A549 (cell line): Measurements from ENCODE around the gene CHKA. TPM values are rescaled to one million over a fixed set of nuclear protein-coding genes. Genes with fewer than 3 reads are reported as not detected.

ENCODE experiments used
- ATAC-seq, 2 experiments: fragments of 200-7000 bp in 1 of 2; fragments of >200 bp in 1 of 2; cut with Nextera tagmentation in 1 of 2; cut with Tn5 transposase in 1 of 2; 3 replicates each; pipeline versions ENCODE4 v1.8.0 to v1.9.1; 2018 to 2020; ENCODE audit warnings: mild to moderate bottlenecking in 1 of 2, moderate library complexity in 1 of 2
- CTCF ChIA-PET: fragments of 300-600 bp; sonication (Branson Sonifier 250); formaldehyde crosslinking; extraction: SDS; loops from one replicate; lab custom pipeline; 2021; ENCODE audit warnings: antibody characterized with exemption, inconsistent platforms; lab: Yijun Ruan, JAX
- POLR2A ChIA-PET: fragments of 350-600 bp; formaldehyde crosslinking; extraction: SDS; loops from one replicate; lab custom pipeline; 2021; ENCODE audit warnings: antibody characterized with exemption, inconsistent platforms; lab: Yijun Ruan, JAX
- DNase-seq, 2 experiments: peaks; one replicate each; pipeline versions ENCODE4 v3.0.0 to v3.0.0-alpha.2; 2011 to 2016; ENCODE audit warnings: low read depth in 1 of 2, low spot score in 1 of 2
- FAIRE-seq: peaks from 2 replicates; lab custom pipeline; 2011; peaks lifted over from hg19 to GRCh38; lab: Jason Lieb, UNC
- H3K27ac ChIP-seq, 2 experiments: fragments of >200 bp; sonication (Bioruptor Twin); formaldehyde crosslinking; 3 replicates each; pipeline ENCODE4 v1.5.1; 2016 to 2017
- H3K4me1 ChIP-seq: fragments of >200 bp; sonication (Bioruptor Twin); formaldehyde crosslinking; 3 replicates; pipeline ENCODE4 v1.6.1; 2016
- H3K4me2 ChIP-seq: fragments of >200 bp; sonication (Bioruptor Twin); formaldehyde crosslinking; 3 replicates; pipeline ENCODE4 v1.6.1; 2016
- H3K4me3 ChIP-seq: fragments of >200 bp; sonication (Bioruptor Twin); formaldehyde crosslinking; 3 replicates; pipeline ENCODE4 v1.5.1; 2016
- H3K9me3 ChIP-seq: fragments of >200 bp; sonication (Bioruptor Twin); formaldehyde crosslinking; 3 replicates; pipeline ENCODE4 v1.6.1; 2016
- ATOH8 ChIP-seq: fragments of 250-450 bp; sonication (Bioruptor Pico); IDR thresholded peaks from 2 replicates; pipeline ENCODE4 v1.5.0; 2020; ENCODE audit warnings: low read depth, mild to moderate bottlenecking, moderate library complexity
- CBX2 ChIP-seq: fragments of 200-600 bp; sonication (generic); IDR thresholded peaks from 2 replicates; pipeline ENCODE4 v1.6.1; 2016; ENCODE audit warnings: low read depth, mild to moderate bottlenecking, borderline replicate concordance
- EP300 ChIP-seq, 2 experiments: fragments of >200 bp; sonication (Bioruptor Twin); formaldehyde crosslinking; IDR thresholded peaks; 2 replicates in 1 of 2; 3 replicates in 1 of 2; pipeline ENCODE4 v1.6.1; 2016 to 2017
- HOXB5 ChIP-seq: fragments of 250-450 bp; sonication (Bioruptor Pico); IDR thresholded peaks from 2 replicates; pipeline ENCODE4 v1.5.0; 2020; ENCODE audit warnings: mild to moderate bottlenecking, moderate library complexity
- JUN ChIP-seq, 2 experiments: fragments of >200 bp; sonication (Bioruptor Twin); formaldehyde crosslinking; IDR thresholded peaks; 2 replicates in 1 of 2; 3 replicates in 1 of 2; pipeline ENCODE4 v1.6.1; 2016 to 2017
- PBX3 ChIP-seq: IDR thresholded peaks from 2 replicates; pipeline ENCODE4 v1.6.1; 2012
- POLR2A ChIP-seq: IDR thresholded peaks from 2 replicates; pipeline ENCODE4 v1.6.1; 2012; ENCODE audit warnings: mild to moderate bottlenecking, low read length
- RAD21 ChIP-seq, 2 experiments: fragments of >200 bp in 1 of 2; sonication (Bioruptor Twin) in 1 of 2; formaldehyde crosslinking in 1 of 2; IDR thresholded peaks in 1 of 2; conservative IDR thresholded peaks in 1 of 2; 2 replicates in 1 of 2; 3 replicates in 1 of 2; pipeline ENCODE4 v1.6.1; 2012 to 2018; ENCODE audit warnings: inconsistent platforms in 1 of 2
- RARB ChIP-seq: fragments of 250-450 bp; sonication (Bioruptor Pico); IDR thresholded peaks from 2 replicates; pipeline ENCODE4 v1.8.0; 2021; ENCODE audit warnings: mild to moderate bottlenecking, moderate library complexity
- ZC3H11A ChIP-seq: fragments of 450-650 bp; IDR thresholded peaks from 2 replicates; pipeline ENCODE4 v1.6.1; 2014; ENCODE audit warnings: antibody characterized with exemption, mild to moderate bottlenecking
- ZFP36 ChIP-seq: fragments of 450-650 bp; IDR thresholded peaks from 2 replicates; pipeline ENCODE4 v1.6.1; 2014; ENCODE audit warnings: borderline replicate concordance; ENCODE audit not compliant: partially characterized antibody
- WGBS: methylation state at CpG from one replicate; pipeline ENCODE4 v1.1.6; 2017; ENCODE audit errors: missing lambda C conversion rate; 5-methylcytosine and 5-hydroxymethylcytosine counted together
- polyA plus RNA-seq, 4 experiments: library from polyadenylated mRNA; depleted of rRNA in 3 of 4; stranded (reverse); fragments of >200 nt; fragmentation: RNase III in 1 of 4; extraction: RNeasy Plus Mini Kit Qiagen cat#74134 plus additional on column Dnase treatment in 1 of 4; gene quantifications; 2 replicates in 3 of 4; 3 replicates in 1 of 4; pipeline ENCODE4 v1.2.3, GENCODE V29; 2011 to 2017
- TF ChIP-seq, protein P1 (sequence below): fragments of 450-650 bp; IDR thresholded peaks from 2 replicates; pipeline ENCODE4 v1.6.1; 2014; ENCODE audit warnings: antibody characterized with exemption
- TF ChIP-seq, protein P2 (sequence below): fragments of 200-600 bp; sonication (generic); IDR thresholded peaks from 2 replicates; pipeline ENCODE4 v1.6.1; 2016; ENCODE audit warnings: antibody characterized with exemption, mild to moderate bottlenecking, moderate library complexity

CHKA gene
- polyA plus RNA-seq, 2 of the 4 experiments (the other 2 are of a cell fraction) = 14.2 to 21.7 TPM

DNA sequence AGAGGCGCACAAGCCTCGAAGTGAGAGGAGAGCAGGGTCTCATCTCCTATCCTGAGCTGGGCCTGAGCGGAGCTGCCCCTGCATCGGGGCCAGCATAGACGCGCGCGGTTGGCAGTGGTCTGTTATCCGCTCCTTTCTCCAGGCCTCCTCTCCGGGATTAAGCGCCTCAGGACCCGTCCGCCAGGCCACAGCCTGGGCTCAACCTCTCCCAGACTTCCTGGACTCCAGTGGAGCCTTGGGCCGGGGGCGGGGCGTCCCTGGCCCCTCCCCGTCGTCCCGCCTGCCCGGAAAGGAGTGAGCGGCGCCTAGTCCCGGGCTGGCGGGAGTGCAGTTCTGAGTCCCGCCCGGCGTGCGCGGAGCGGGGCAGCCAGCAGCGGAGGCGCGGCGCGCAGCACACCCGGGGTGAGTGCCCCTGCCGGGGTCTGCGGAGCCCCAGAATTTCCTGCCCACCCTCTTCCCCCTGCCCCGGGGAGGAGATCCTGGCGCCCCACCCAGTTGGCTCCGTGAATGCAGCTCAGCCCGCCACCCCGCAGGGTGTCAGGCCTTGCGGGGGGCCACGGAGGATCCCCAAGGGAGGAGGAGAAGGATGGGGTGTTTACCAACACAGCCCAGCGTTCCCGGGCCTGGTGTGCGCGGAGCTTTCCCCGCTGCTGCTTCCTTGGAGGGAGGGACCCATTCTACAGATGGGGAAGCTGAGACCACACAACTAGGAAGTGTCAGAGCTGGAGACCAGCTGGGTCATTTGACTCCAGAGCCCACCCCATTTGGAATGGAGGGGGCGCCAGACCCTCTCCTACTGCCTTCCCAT, 82.3 kb downstream of the CHKA start, which contains the start of gene TCIRG1 (continued):
- peak; percentile 75; the same call in 1 of the 2 replicates for TF ChIP-seq POLR2A

- Histone ChIP-seq H3K9me3 (no peaks in the 10 kb centered on the region), H3K27ac (peak overlapping the region; percentile 95 to 96), H3K4me2 (peak overlapping the region; percentile 94), H3K4me1 (peaks cover 53% of the 10 kb centered on the region), H3K4me3 (peak overlapping the region; percentile 60)
- ChIA-PET CTCF (interaction anchor here (0.6 to 7.3 kb wide), 6 partner anchors 10 to 170 kb away, joined by 3 to 60 read pairs (median 6); partner anchors contain the start of gene ALDH3B1), POLR2A (interaction anchor here (0.6 to 2.4 kb wide), 5 partner anchors 11 to 96 kb away, joined by 3 to 13 read pairs (median 6); partner anchors contain the start of gene ALDH3B1)
- WGBS = 22% methylated on average over 7 of the region's 13 CpGs
- FAIRE-seq (no peak), DNase-seq (no peak), ATAC-seq (peak; percentile 22 to 36; a peak in 5 of 6 replicates)
- TF ChIP-seq HOXB5 (CRISPR knock-in tag) (no peak), RAD21 (conservative IDR thresholded peaks at IDR 0.05 in 1 of 2, IDR thresholded peaks at IDR 0.05 in 1 of 2) (no peak), ATOH8 (CRISPR knock-in tag) (no peak), ZFP36 (no peak), ZC3H11A (no peak), RARB (CRISPR knock-in tag) (no peak)
- TF ChIP-seq, protein P1, sequence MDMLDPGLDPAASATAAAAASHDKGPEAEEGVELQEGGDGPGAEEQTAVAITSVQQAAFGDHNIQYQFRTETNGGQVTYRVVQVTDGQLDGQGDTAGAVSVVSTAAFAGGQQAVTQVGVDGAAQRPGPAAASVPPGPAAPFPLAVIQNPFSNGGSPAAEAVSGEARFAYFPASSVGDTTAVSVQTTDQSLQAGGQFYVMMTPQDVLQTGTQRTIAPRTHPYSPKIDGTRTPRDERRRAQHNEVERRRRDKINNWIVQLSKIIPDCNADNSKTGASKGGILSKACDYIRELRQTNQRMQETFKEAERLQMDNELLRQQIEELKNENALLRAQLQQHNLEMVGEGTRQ = no peak
Observed at GRCh38 chr11:68038226-68038717, 82.9 kb downstream of the CHKA start.

DNA sequence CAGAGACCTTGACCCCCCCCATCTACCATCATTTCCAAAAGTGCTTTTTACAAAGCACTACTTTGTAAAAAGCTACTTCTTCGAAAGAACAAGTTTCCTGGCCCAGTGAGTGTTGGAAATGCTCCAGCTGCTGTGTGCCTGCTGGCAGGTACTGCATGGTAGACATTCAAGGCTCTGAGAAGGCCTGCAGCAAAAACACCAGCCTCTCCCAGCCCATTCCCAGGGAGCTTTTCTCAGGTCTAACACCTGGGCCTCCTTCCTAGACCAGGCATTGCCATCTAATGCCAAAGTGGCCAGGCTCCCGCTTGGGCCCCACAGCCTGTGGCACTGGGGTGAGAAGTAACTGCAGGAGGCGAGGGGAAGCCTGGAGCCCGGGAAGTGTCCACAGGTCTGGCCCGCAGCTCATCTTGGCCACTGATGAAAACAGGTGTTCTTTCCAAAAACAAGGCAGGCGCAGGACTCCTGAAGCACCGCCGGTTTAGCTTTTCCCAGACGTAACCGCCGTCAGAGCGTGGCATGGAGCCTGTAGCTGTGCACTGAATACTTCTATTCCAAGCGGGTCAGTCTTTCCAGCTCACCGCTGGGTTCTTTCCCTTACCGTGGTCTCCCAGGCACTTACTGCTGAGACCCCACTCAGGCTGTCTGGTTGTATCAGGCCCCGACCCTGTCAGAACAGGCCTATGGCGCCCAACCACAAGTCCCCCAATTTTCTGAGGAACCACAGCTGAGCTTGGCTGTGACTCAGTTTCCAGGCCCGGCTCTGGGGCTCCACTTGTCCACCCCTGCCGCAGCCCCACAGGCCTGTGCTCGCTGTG, 83.6 kb downstream of the CHKA start:
- whole genome bisulfite sequencing = 84% methylated on average over 19 of the region's 20 CpGs
- ATAC-seq (no peak), FAIRE-seq (no peak), DNase-seq (no peak)
- ChIA-PET CTCF (interaction anchor here (0.6 to 7.3 kb wide), 6 partner anchors 10 to 171 kb away, joined by 3 to 60 read pairs (median 6); partner anchors contain the start of gene ALDH3B1), POLR2A (interaction anchor here (0.6 to 2.4 kb wide), 6 partner anchors 9 to 97 kb away, joined by 3 to 13 read pairs (median 5); partner anchors contain the start of gene ALDH3B1)
- no peaks in the 10 kb centered on the region for H3K9me3 ChIP-seq
- H3K27ac ChIP-seq = peak overlapping the region; percentile 95 to 96
- TF ChIP-seq, protein P2, sequence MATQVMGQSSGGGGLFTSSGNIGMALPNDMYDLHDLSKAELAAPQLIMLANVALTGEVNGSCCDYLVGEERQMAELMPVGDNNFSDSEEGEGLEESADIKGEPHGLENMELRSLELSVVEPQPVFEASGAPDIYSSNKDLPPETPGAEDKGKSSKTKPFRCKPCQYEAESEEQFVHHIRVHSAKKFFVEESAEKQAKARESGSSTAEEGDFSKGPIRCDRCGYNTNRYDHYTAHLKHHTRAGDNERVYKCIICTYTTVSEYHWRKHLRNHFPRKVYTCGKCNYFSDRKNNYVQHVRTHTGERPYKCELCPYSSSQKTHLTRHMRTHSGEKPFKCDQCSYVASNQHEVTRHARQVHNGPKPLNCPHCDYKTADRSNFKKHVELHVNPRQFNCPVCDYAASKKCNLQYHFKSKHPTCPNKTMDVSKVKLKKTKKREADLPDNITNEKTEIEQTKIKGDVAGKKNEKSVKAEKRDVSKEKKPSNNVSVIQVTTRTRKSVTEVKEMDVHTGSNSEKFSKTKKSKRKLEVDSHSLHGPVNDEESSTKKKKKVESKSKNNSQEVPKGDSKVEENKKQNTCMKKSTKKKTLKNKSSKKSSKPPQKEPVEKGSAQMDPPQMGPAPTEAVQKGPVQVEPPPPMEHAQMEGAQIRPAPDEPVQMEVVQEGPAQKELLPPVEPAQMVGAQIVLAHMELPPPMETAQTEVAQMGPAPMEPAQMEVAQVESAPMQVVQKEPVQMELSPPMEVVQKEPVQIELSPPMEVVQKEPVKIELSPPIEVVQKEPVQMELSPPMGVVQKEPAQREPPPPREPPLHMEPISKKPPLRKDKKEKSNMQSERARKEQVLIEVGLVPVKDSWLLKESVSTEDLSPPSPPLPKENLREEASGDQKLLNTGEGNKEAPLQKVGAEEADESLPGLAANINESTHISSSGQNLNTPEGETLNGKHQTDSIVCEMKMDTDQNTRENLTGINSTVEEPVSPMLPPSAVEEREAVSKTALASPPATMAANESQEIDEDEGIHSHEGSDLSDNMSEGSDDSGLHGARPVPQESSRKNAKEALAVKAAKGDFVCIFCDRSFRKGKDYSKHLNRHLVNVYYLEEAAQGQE = no peak
- no peak for TF ChIP-seq EP300 (IDR thresholded peaks at IDR 0.05)
- peak in 1 of 2 experiments; percentile 21; a peak in 1 of 5 replicates for TF ChIP-seq JUN (IDR thresholded peaks at IDR 0.05)
- no peak for TF ChIP-seq CBX2
- TF ChIP-seq PBX3 = peak; percentile 38
- H3K4me3 ChIP-seq = no peak overlapping the region
- H3K4me2 ChIP-seq = peak overlapping the region; percentile 94
- peaks cover 49% of the 10 kb centered on the region for H3K4me1 ChIP-seq
